IPS-18c (cell line): Measurements from ENCODE around the gene ACP3.
"Not testable (repeated sequence)": the region's sequence is repeated elsewhere in the genome, so short reads cannot be mapped to it uniquely, and the experiment has no call there.

Source experiments
- H3K4me3 ChIP-seq: 2 replicates; pipeline ENCODE4 v1.7.0; 2013; ENCODE audit warnings: low read depth, mild to moderate bottlenecking, low read length, moderate library complexity; ENCODE audit not compliant: insufficient read depth
- H3K9me3 ChIP-seq: one replicate; pipeline ENCODE4 v1.6.1; 2013; ENCODE audit warnings: mild to moderate bottlenecking, low read length, moderate library complexity; ENCODE audit not compliant: control insufficient read depth, insufficient read depth

Gene ACP3

GRCh38 chr3:132304351-132304750, 12.9 kb upstream of the ACP3 start:
- H3K4me3 ChIP-seq, H3K9me3 ChIP-seq: not testable (repeated sequence)

- H3K4me3 ChIP-seq, H3K9me3 ChIP-seq: not testable (repeated sequence)
Measured at GRCh38 chr3:132310057-132310456, 7.2 kb upstream of the ACP3 start.

- no peaks in the 10 kb centered on the region for H3K9me3 ChIP-seq
- H3K4me3 ChIP-seq: no peak overlapping the region
Measured at GRCh38 chr3:132311316-132311715, 5.9 kb upstream of the ACP3 start.

GRCh38 chr3:132311841-132312240, 5.4 kb upstream of the ACP3 start:
- no peak overlapping the region for H3K4me3 ChIP-seq
- no peaks in the 10 kb centered on the region for H3K9me3 ChIP-seq

GRCh38 chr3:132315851-132316250, 1.4 kb upstream of the ACP3 start:
- H3K9me3 ChIP-seq: no peaks in the 10 kb centered on the region
- H3K4me3 ChIP-seq: no peak overlapping the region

- no peaks in the 10 kb centered on the region for H3K9me3 ChIP-seq
- H3K4me3 ChIP-seq: no peak overlapping the region
Measured at GRCh38 chr3:132318451-132318850, 1.2 kb downstream of the ACP3 start.

- Histone ChIP-seq H3K9me3 (no peaks in the 10 kb centered on the region), H3K4me3 (no peak overlapping the region)
Measured at GRCh38 chr3:132321304-132321703, 4.1 kb downstream of the ACP3 start.

GRCh38 chr3:132325103-132325606, 7.9 kb downstream of the ACP3 start:
- Histone ChIP-seq H3K9me3 (no peaks in the 10 kb centered on the region), H3K4me3 (no peak overlapping the region)

GRCh38 chr3:132325634-132326033, 8.4 kb downstream of the ACP3 start:
- H3K9me3 ChIP-seq: no peaks in the 10 kb centered on the region
- H3K4me3 ChIP-seq: no peak overlapping the region

GRCh38 chr3:132326251-132326650, 9.0 kb downstream of the ACP3 start:
- no peak overlapping the region for H3K4me3 ChIP-seq
- no peaks in the 10 kb centered on the region for H3K9me3 ChIP-seq

GRCh38 chr3:132332082-132332481, 14.9 kb downstream of the ACP3 start:
- no peak overlapping the region for H3K4me3 ChIP-seq
- H3K9me3 ChIP-seq: no peaks in the 10 kb centered on the region

GRCh38 chr3:132332508-132332907, 15.3 kb downstream of the ACP3 start:
- Histone ChIP-seq H3K4me3 (no peak overlapping the region), H3K9me3 (no peaks in the 10 kb centered on the region)

- Histone ChIP-seq H3K9me3 (no peaks in the 10 kb centered on the region), H3K4me3 (no peak overlapping the region)
Measured at GRCh38 chr3:132341746-132342145, 24.5 kb downstream of the ACP3 start.

- no peaks in the 10 kb centered on the region for H3K9me3 ChIP-seq
- no peak overlapping the region for H3K4me3 ChIP-seq
Measured at GRCh38 chr3:132342183-132342582, 25.0 kb downstream of the ACP3 start.

- no peak overlapping the region for H3K4me3 ChIP-seq
- no peaks in the 10 kb centered on the region for H3K9me3 ChIP-seq
Measured at GRCh38 chr3:132342610-132343009, 25.4 kb downstream of the ACP3 start.

- Histone ChIP-seq H3K9me3 (no peaks in the 10 kb centered on the region), H3K4me3 (no peak overlapping the region)
Measured at GRCh38 chr3:132343018-132343612, 25.9 kb downstream of the ACP3 start.

GRCh38 chr3:132344666-132345280, 27.6 kb downstream of the ACP3 start:
- Histone ChIP-seq H3K4me3 (no peak overlapping the region), H3K9me3 (no peaks in the 10 kb centered on the region)

GRCh38 chr3:132346841-132347736, 29.9 kb downstream of the ACP3 start:
- Histone ChIP-seq H3K9me3 (no peaks in the 10 kb centered on the region), H3K4me3 (no peak overlapping the region)
